IMR-90 (cell line): ENCODE results near the gene ZBTB24. TPM values are rescaled to one million over a fixed set of nuclear protein-coding genes. Genes with fewer than 3 reads are reported as not detected.
A peak's percentile ranks its signal among the peaks of the same experiment; 100 is the strongest.

Experiments used
- ATAC-seq: fragments of 200-7000 bp; cut with Tn5 transposase; 2 replicates; pipeline ENCODE4 v1.9.1; 2020; ENCODE audit warnings: low read depth, mild to moderate bottlenecking, moderate library complexity
- BruUV-seq: library from RNA; stranded (reverse); fragments of 400-500 nt; replicated peaks from 2 replicates; lab custom pipeline; 2021; lab: Mats Ljungman, UMichigan
- CTCF ChIA-PET: fragments of 300-600 bp; formaldehyde crosslinking; extraction: SDS; loops from one replicate; lab custom pipeline; 2021; ENCODE audit warnings: antibody characterized with exemption; lab: Yijun Ruan, JAX
- POLR2A ChIA-PET: fragments of 300-600 bp; sonication (Branson Sonifier 250); formaldehyde crosslinking; loops from one replicate; lab custom pipeline; 2022; ENCODE audit warnings: antibody characterized with exemption; ENCODE audit not compliant: unreplicated experiment; lab: Charles Lee
- DNase-seq: peaks from one replicate; pipeline ENCODE4 v3.0.0; 2013
- H2AFZ ChIP-seq: replicated peaks from 2 replicates; pipeline ENCODE3; 2013; ENCODE audit warnings: low read length, mild to moderate bottlenecking; ENCODE audit not compliant: poor library complexity
- H2AK5ac ChIP-seq: 2 replicates; pipeline ENCODE4 v1.6.1; 2013; ENCODE audit warnings: low read depth, low read length, inconsistent platforms
- H2AK9ac ChIP-seq: replicated peaks from 2 replicates; pipeline ENCODE3; 2013; ENCODE audit warnings: mild to moderate bottlenecking, low read depth, low read length, moderate library complexity; ENCODE audit not compliant: poor library complexity
- H2BK120ac ChIP-seq: 2 replicates; pipeline ENCODE4 v1.6.1; 2013; ENCODE audit warnings: low read depth, low read length, inconsistent platforms
- H2BK15ac ChIP-seq: 3 replicates; pipeline ENCODE4 v1.6.1; 2013; ENCODE audit warnings: low read depth, low read length, inconsistent platforms
- H2BK20ac ChIP-seq: 2 replicates; pipeline ENCODE4 v1.6.1; 2013; ENCODE audit warnings: low read depth, mild to moderate bottlenecking, inconsistent platforms, low read length, moderate library complexity
- H2BK5ac ChIP-seq: 2 replicates; pipeline ENCODE4 v1.6.1; 2013; ENCODE audit warnings: mild to moderate bottlenecking, low read depth, low read length, inconsistent platforms; ENCODE audit not compliant: poor library complexity, severe bottlenecking
- H3K14ac ChIP-seq: replicated peaks from 2 replicates; pipeline ENCODE4 v1.6.1; 2013; ENCODE audit warnings: low read depth, low read length, inconsistent platforms
- H3K18ac ChIP-seq: 2 replicates; pipeline ENCODE4 v1.6.1; 2013; ENCODE audit warnings: low read depth, low read length, control low read depth
- H3K23ac ChIP-seq: 2 replicates; pipeline ENCODE4 v1.6.1; 2013; ENCODE audit warnings: low read depth, low read length, inconsistent platforms
- H3K27ac ChIP-seq: 2 replicates; pipeline ENCODE4 v1.5.1; 2013; ENCODE audit warnings: mild to moderate bottlenecking, control low read depth, low read length; ENCODE audit not compliant: insufficient read depth
- H3K27me3 ChIP-seq: 2 replicates; pipeline ENCODE4 v1.6.1; 2013; ENCODE audit warnings: low read length; ENCODE audit not compliant: control insufficient read depth, insufficient read depth
- H3K36me3 ChIP-seq: 2 replicates; pipeline ENCODE4 v1.6.1; 2013; ENCODE audit warnings: low read length, mixed read lengths; ENCODE audit not compliant: control insufficient read depth, insufficient read depth
- H3K4ac ChIP-seq: 2 replicates; pipeline ENCODE4 v1.6.1; 2013; ENCODE audit warnings: low read depth, low read length, inconsistent platforms
- H3K4me1 ChIP-seq: 2 replicates; pipeline ENCODE4 v1.6.1; 2013; ENCODE audit warnings: low read length, mixed read lengths; ENCODE audit not compliant: control insufficient read depth, insufficient read depth
- H3K4me2 ChIP-seq: 2 replicates; pipeline ENCODE4 v1.6.1; 2013; ENCODE audit warnings: low read depth, mild to moderate bottlenecking, control low read depth, low read length, moderate library complexity
- H3K4me3 ChIP-seq: 2 replicates; pipeline ENCODE4 v1.5.1; 2013; ENCODE audit warnings: low read depth, mild to moderate bottlenecking, control low read depth, low read length, moderate library complexity; ENCODE audit not compliant: insufficient read depth
- H3K56ac ChIP-seq: 2 replicates; pipeline ENCODE4 v1.6.1; 2013; ENCODE audit warnings: low read length, inconsistent platforms; ENCODE audit not compliant: insufficient read depth; ENCODE audit errors: extremely low read depth
- H3K79me1 ChIP-seq, 2 experiments: 2 replicates each; pipeline ENCODE4 v1.6.1; 2013; ENCODE audit warnings: low read length in 2 of 2, inconsistent platforms in 1 of 2, low read depth in 1 of 2
- H3K9ac ChIP-seq: 2 replicates; pipeline ENCODE4 v1.6.1; 2013; ENCODE audit warnings: low read depth, low read length, control low read depth
- H3K9me1 ChIP-seq: 2 replicates; pipeline ENCODE4 v1.6.1; 2013; ENCODE audit warnings: low read length, inconsistent platforms; ENCODE audit not compliant: insufficient read depth
- H3K9me3 ChIP-seq: 2 replicates; pipeline ENCODE4 v1.6.1; 2013; ENCODE audit warnings: low read length; ENCODE audit not compliant: control insufficient read depth, insufficient read depth
- H4K20me1 ChIP-seq: 2 replicates; pipeline ENCODE4 v1.6.1; 2013; ENCODE audit warnings: low read length, inconsistent platforms; ENCODE audit not compliant: insufficient read depth
- H4K5ac ChIP-seq: 2 replicates; pipeline ENCODE4 v1.6.1; 2013; ENCODE audit warnings: mild to moderate bottlenecking, low read depth, low read length, control low read depth
- H4K8ac ChIP-seq, 2 experiments: 2 replicates each; pipeline ENCODE4 v1.6.1; 2013; ENCODE audit warnings: low read depth in 2 of 2, low read length in 2 of 2, control low read depth in 1 of 2, inconsistent platforms in 1 of 2
- H4K91ac ChIP-seq: 2 replicates; pipeline ENCODE4 v1.6.1; 2013; ENCODE audit warnings: low read depth, low read length, inconsistent platforms; ENCODE audit not compliant: insufficient read depth
- BHLHE40 ChIP-seq: fragments of 150-350 bp; IDR thresholded peaks from 2 replicates; pipeline ENCODE4 v1.6.1; 2016; ENCODE audit warnings: mild to moderate bottlenecking, low read depth, low read length
- CEBPB ChIP-seq: IDR thresholded peaks from 2 replicates; pipeline ENCODE4 v1.6.1; 2012; ENCODE audit warnings: low read depth, low read length, improper control_type of control experiment
- CHD1 ChIP-seq: IDR thresholded peaks from 2 replicates; pipeline ENCODE4 v1.6.1; 2012; ENCODE audit warnings: low read depth, low read length, improper control_type of control experiment
- CTCF ChIP-seq: conservative IDR thresholded peaks from 2 replicates; pipeline ENCODE4 v1.5.1; 2012; ENCODE audit warnings: mild to moderate bottlenecking, low read depth, low read length, improper control_type of control experiment
- ELK1 ChIP-seq: fragments of 150-350 bp; IDR thresholded peaks from 2 replicates; pipeline ENCODE4 v1.6.1; 2016; ENCODE audit warnings: low read depth, mild to moderate bottlenecking, low read length, moderate library complexity, borderline replicate concordance
- FOS ChIP-seq: fragments of 150-350 bp; IDR thresholded peaks from 2 replicates; pipeline ENCODE4 v1.6.1; 2016; ENCODE audit warnings: low read depth, low read length
- MAFK ChIP-seq: IDR thresholded peaks from 2 replicates; pipeline ENCODE4 v1.6.1; 2012; ENCODE audit warnings: low read depth, low read length, improper control_type of control experiment
- MAZ ChIP-seq: IDR thresholded peaks from 2 replicates; pipeline ENCODE4 v1.6.1; 2012; ENCODE audit warnings: low read depth, mild to moderate bottlenecking, low read length, improper control_type of control experiment, moderate library complexity, borderline replicate concordance
- MXI1 ChIP-seq: IDR thresholded peaks from 2 replicates; pipeline ENCODE4 v1.6.1; 2012; ENCODE audit warnings: low read depth, mild to moderate bottlenecking, low read length, moderate library complexity, borderline replicate concordance
- NFE2L2 ChIP-seq: fragments of 150-350 bp; IDR thresholded peaks from 2 replicates; pipeline ENCODE4 v1.6.1; 2016; ENCODE audit warnings: low read depth, mild to moderate bottlenecking, low read length
- POLR2A ChIP-seq: IDR thresholded peaks from 2 replicates; pipeline ENCODE4 v1.6.1; 2012; ENCODE audit warnings: mild to moderate bottlenecking, low read depth, low read length
- RAD21 ChIP-seq: IDR thresholded peaks from 2 replicates; pipeline ENCODE4 v1.6.1; 2012; ENCODE audit warnings: low read length, improper control_type of control experiment
- RCOR1 ChIP-seq: IDR thresholded peaks from 2 replicates; pipeline ENCODE4 v1.6.1; 2012; ENCODE audit warnings: mild to moderate bottlenecking, low read length, improper control_type of control experiment; ENCODE audit not compliant: insufficient replicate concordance
- RFX5 ChIP-seq: IDR thresholded peaks from 2 replicates; pipeline ENCODE4 v1.8.0; 2012; ENCODE audit warnings: low read depth, mild to moderate bottlenecking, low read length, moderate library complexity
- SMC3 ChIP-seq: fragments of 150-350 bp; IDR thresholded peaks from 2 replicates; pipeline ENCODE4 v1.6.1; 2016; ENCODE audit warnings: low read depth, mild to moderate bottlenecking, antibody characterized with exemption, low read length, moderate library complexity
- WGBS, 2 experiments: methylation state at CpG; one replicate each; pipeline versions ENCODE4 v1.1.5 to v1.1.7; 2013; ENCODE audit warnings: missing lambda C conversion rate in 2 of 2; ENCODE audit not compliant: insufficient read length in 1 of 2; ENCODE audit errors: extremely low coverage in 2 of 2; 5-methylcytosine and 5-hydroxymethylcytosine counted together
- dilution Hi-C: fragments of 300-500 bp; cut with HindIII; formaldehyde crosslinking; loops from one replicate; pipeline ENCODE4 v1.14.3; 2018; ENCODE audit warnings: low sequenced_read_pairs; ENCODE audit not compliant: unreplicated experiment
- in situ Hi-C: fragments of 300-500 bp; cut with MboI; formaldehyde crosslinking; loops from 3 replicates; pipeline ENCODE4 v1.14.3; 2019; ENCODE audit warnings: low sequenced_read_pairs, inconsistent platforms, mixed read lengths
- intact Hi-C: fragments of 100-400 bp; cut with micrococcal nuclease; formaldehyde crosslinking; loops from 2 replicates; pipeline ENCODE4 v1.10.0; 2022
- polyA plus RNA-seq, 3 experiments: library from polyadenylated mRNA; depleted of rRNA; stranded (reverse); fragments of >200 nt; gene quantifications; 2 replicates each; pipeline ENCODE4 v1.2.3, GENCODE V29; 2012; ENCODE audit warnings: low replicate concordance in 1 of 3
- total RNA-seq: library from RNA; depleted of rRNA; stranded (reverse); fragments of >200 nt; gene quantifications from 2 replicates; pipeline ENCODE4 v1.2.3, GENCODE V29; 2012
- TF ChIP-seq, protein P1 (sequence below): fragments of 150-350 bp; IDR thresholded peaks from 2 replicates; pipeline ENCODE4 v1.6.1; 2017; ENCODE audit warnings: mild to moderate bottlenecking, antibody characterized with exemption, low read length, low read depth

ZBTB24 gene
- total and polyA plus RNA-seq, 2 of the 4 experiments (the other 2 are of a cell fraction), result 2.3 to 7.9 TPM

DNA sequence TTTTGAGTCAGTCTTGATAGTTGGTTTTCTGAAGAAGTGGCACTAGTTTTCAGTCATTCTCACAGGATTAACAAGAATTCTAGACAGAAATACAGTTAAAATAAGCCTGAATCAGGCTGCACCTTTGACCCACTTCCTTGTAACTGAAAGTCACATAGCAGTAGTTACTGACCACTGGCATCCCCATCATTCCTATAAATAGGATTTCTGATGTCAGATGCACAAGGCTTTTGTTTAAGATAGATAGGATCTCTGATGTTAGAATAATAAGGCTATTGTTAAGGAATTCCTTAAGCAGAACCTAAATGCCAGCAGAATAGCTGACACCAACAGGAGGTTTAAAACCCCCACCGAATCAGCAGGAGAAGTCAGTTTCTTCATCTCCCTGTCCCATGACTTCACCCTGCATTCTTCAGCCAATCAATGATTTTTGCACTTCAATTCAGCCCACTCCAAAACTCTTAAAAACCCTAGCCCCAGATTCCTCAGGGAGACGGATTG is 30.6 kb upstream of the ZBTB24 start:
- Histone ChIP-seq H3K9ac (no peak overlapping the region), H3K4me2 (peak overlapping the region; percentile 2; the same call in 1 of the 2 replicates)
- dilution Hi-C loops, result no loop called here

More for the DNA sequence above, 30.6 kb upstream of the ZBTB24 start:
- CTCF ChIA-PET, result no interaction called here
- no peak overlapping the region for H4K5ac ChIP-seq
- H2BK15ac ChIP-seq, result no peak overlapping the region; the same call in 2 of the 3 replicates
- POLR2A ChIA-PET, result no interaction called here
- no peak overlapping the region for H3K56ac ChIP-seq
- 0 out of 2 replicates have a peak overlapping the region, but pooled peaks have one; percentile 33 for H3K14ac ChIP-seq
- H3K9me3 ChIP-seq, result no peaks in the 10 kb centered on the region; the same call in 1 of the 2 replicates
- no peak for ATAC-seq
- H3K79me1 ChIP-seq, result no peaks in the 10 kb centered on the region
- no peaks in the 10 kb centered on the region for H3K36me3 ChIP-seq
- H2AK9ac ChIP-seq, result no peak overlapping the region
- H3K4me1 ChIP-seq, result peaks cover 2% of the 10 kb centered on the region; the same call in 1 of the 2 replicates
- H2BK20ac ChIP-seq, result no peak overlapping the region
- no peak overlapping the region for H3K4ac ChIP-seq
- H3K9me1 ChIP-seq, result peaks cover 3% of the 10 kb centered on the region; the same call in 1 of the 2 replicates
- TF ChIP-seq NFE2L2 (no peak), SMC3 (no peak), RAD21 (no peak), CTCF (no peak), MAZ (no peak), CEBPB (no peak), RFX5 (no peak), FOS (no peak), RCOR1 (no peak), POLR2A (no peak), MXI1 (no peak), BHLHE40 (no peak), ELK1 (no peak), CHD1 (no peak), MAFK (no peak)
- TF ChIP-seq, protein P1, sequence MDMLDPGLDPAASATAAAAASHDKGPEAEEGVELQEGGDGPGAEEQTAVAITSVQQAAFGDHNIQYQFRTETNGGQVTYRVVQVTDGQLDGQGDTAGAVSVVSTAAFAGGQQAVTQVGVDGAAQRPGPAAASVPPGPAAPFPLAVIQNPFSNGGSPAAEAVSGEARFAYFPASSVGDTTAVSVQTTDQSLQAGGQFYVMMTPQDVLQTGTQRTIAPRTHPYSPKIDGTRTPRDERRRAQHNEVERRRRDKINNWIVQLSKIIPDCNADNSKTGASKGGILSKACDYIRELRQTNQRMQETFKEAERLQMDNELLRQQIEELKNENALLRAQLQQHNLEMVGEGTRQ, result no peak
- no peak overlapping the region for H3K18ac ChIP-seq
- peak overlapping the region; percentile 68 for H2AFZ ChIP-seq
- intact Hi-C loops, result no loop called here
- peak; percentile 77 for DNase-seq
- H4K20me1 ChIP-seq, result no peaks in the 10 kb centered on the region
- H3K4me3 ChIP-seq, result no peak overlapping the region
- no peak overlapping the region for H4K91ac ChIP-seq
- H2BK5ac ChIP-seq, result no peak overlapping the region
- H3K23ac ChIP-seq, result no peak overlapping the region
- 50% methylated on average over 1 of the region's 2 CpGs; no CpG with 5 or more reads in 1 of the 2 experiments for WGBS, 2 experiments
- BruUV-seq, result no TSS peak
- no peak overlapping the region for H4K8ac ChIP-seq
- in situ Hi-C loops, result no loop called here
- H2AK5ac ChIP-seq, result no peak overlapping the region
- H3K27ac ChIP-seq, result no peak overlapping the region
- peaks cover 2% of the 10 kb centered on the region; the same call in 1 of the 2 replicates for H3K27me3 ChIP-seq
- peak overlapping the region; percentile 11; the same call in 1 of the 2 replicates for H2BK120ac ChIP-seq
